Activated CD8-positive, alpha-beta memory T cell treated with anti-CD3 and anti-CD28 coated beads for 36 hours (primary cell): ENCODE results near the gene ZCCHC2. TPM values are rescaled to one million over a fixed set of nuclear protein-coding genes. Genes with fewer than 3 reads are reported as not detected.

Source experiments
- CTCF ChIA-PET: fragments of 350-600 bp; sonication (Branson Sonifier 250); formaldehyde crosslinking; loops from one replicate; lab custom pipeline; 2021; ENCODE audit warnings: antibody characterized with exemption; lab: Charles Lee
- POLR2A ChIA-PET: fragments of 350-600 bp; sonication (Branson Sonifier 250); formaldehyde crosslinking; loops from one replicate; lab custom pipeline; 2021; ENCODE audit warnings: antibody characterized with exemption; lab: Charles Lee
- total RNA-seq, 2 experiments: library from RNA; stranded (reverse); gene quantifications; one replicate each; pipeline ENCODE4 v1.2.3, GENCODE V29; 2021

The ZCCHC2 gene
- total RNA-seq, 2 experiments from 2014 or later: 32.6 to 32.8 TPM

GRCh38 chr18:62611453-62612288 is 88.8 kb downstream of the ZCCHC2 start:
- CTCF ChIA-PET: no interaction called here
- POLR2A ChIA-PET: no interaction called here

GRCh38 chr18:62612289-62612645 is 89.4 kb downstream of the ZCCHC2 start:
- ChIA-PET CTCF (no interaction called here), POLR2A (no interaction called here)

- ChIA-PET CTCF (interaction anchor here (1.1 kb wide), 1 partner anchor 9 kb away, joined by 3 read pairs; no protein-coding TSS in a partner anchor), POLR2A (no interaction called here)
Observed at GRCh38 chr18:62612776-62613175, 90.0 kb downstream of the ZCCHC2 start.

- ChIA-PET CTCF (interaction anchor here (0.7 to 0.9 kb wide), 2 partner anchors 174 to 859 kb away, joined by 3 to 4 read pairs; no protein-coding TSS in a partner anchor), POLR2A (no interaction called here)
Observed at GRCh38 chr18:62614494-62614893, 91.7 kb downstream of the ZCCHC2 start.

GRCh38 chr18:62616331-62616805 is 93.5 kb downstream of the ZCCHC2 start:
- CTCF ChIA-PET: no interaction called here
- POLR2A ChIA-PET: no interaction called here

GRCh38 chr18:62617793-62618591 is 95.2 kb downstream of the ZCCHC2 start:
- POLR2A ChIA-PET: no interaction called here
- CTCF ChIA-PET: interaction anchor here (0.5 kb wide), 1 partner anchor 821 kb away, joined by 4 read pairs; no protein-coding TSS in a partner anchor

- POLR2A ChIA-PET: no interaction called here
- CTCF ChIA-PET: interaction anchor here (0.6 kb wide), 1 partner anchor 29 kb away, joined by 3 read pairs; no protein-coding TSS in a partner anchor
Observed at GRCh38 chr18:62618735-62619134, 95.9 kb downstream of the ZCCHC2 start.

GRCh38 chr18:62621546-62621945 is 98.7 kb downstream of the ZCCHC2 start:
- ChIA-PET POLR2A (no interaction called here), CTCF (interaction anchor here (0.7 kb wide), 1 partner anchor 8 kb away, joined by 3 read pairs; no protein-coding TSS in a partner anchor)

GRCh38 chr18:62625019-62625418 is 102.2 kb downstream of the ZCCHC2 start:
- ChIA-PET CTCF (no interaction called here), POLR2A (no interaction called here)

Other genes with a start within 250 kb of the ZCCHC2 start
- 1 to 10 TPM; 1.4 to 1.6 TPM for gene TNFRSF11A, start 197.7 kb upstream of the ZCCHC2 start, total RNA-seq
- 10 to 100 TPM; 13.6 to 14.9 TPM for gene PHLPP1, start 192.5 kb downstream of the ZCCHC2 start, total RNA-seq